HL-60 (cell line): ENCODE measurements around the gene DUSP19.

Source experiments
- DNase-seq, 2 experiments: peaks; one replicate each; pipeline ENCODE4 v3.0.0-alpha.2; 2010 to 2020; ENCODE audit warnings: low read depth in 1 of 2, low spot score in 1 of 2
- H3K27ac ChIP-seq: fragments of 250-450 bp; sonication (Bioruptor Pico); replicated peaks from 2 replicates; pipeline ENCODE4 v1.5.1; 2020; ENCODE audit warnings: mild to moderate bottlenecking, moderate library complexity
- H3K27me3 ChIP-seq: fragments of 250-450 bp; sonication (Bioruptor Pico); 2 replicates; pipeline ENCODE4 v1.5.1; 2021; ENCODE audit warnings: mild to moderate bottlenecking, moderate library complexity; ENCODE audit not compliant: insufficient read depth, poor library complexity, severe bottlenecking
- H3K4me3 ChIP-seq: replicated peaks from 2 replicates; pipeline ENCODE4 v1.5.1; 2011; ENCODE audit warnings: mild to moderate bottlenecking, control low read depth, low read length; ENCODE audit not compliant: insufficient read depth
- GABPA ChIP-seq: IDR thresholded peaks from 2 replicates; pipeline ENCODE4 v1.6.1; 2012; ENCODE audit warnings: low read depth
- POLR2AphosphoS5 ChIP-seq: IDR thresholded peaks from 2 replicates; pipeline ENCODE4 v1.6.1; 2012; ENCODE audit warnings: low read depth
- SPI1 ChIP-seq: IDR thresholded peaks from 2 replicates; pipeline ENCODE4 v1.6.1; 2012; ENCODE audit warnings: low read depth, mild to moderate bottlenecking, borderline replicate concordance
- TF ChIP-seq, protein P1 (sequence below): IDR thresholded peaks from one replicate; pipeline ENCODE4 v1.5.1; 2011; ENCODE audit warnings: low read length, control low read depth, inconsistent platforms; ENCODE audit not compliant: insufficient read depth
- TF ChIP-seq, protein P2 (sequence below): IDR thresholded peaks from 2 replicates; pipeline ENCODE4 v1.6.1; 2012; ENCODE audit warnings: low read depth; ENCODE audit not compliant: insufficient replicate concordance

DUSP19 gene

GRCh38 chr2:183123959-183124221 lies 45.3 kb downstream of the DUSP19 start:
- TF ChIP-seq SPI1 = no peak
- TF ChIP-seq GABPA = no peak
- TF ChIP-seq, protein P1, sequence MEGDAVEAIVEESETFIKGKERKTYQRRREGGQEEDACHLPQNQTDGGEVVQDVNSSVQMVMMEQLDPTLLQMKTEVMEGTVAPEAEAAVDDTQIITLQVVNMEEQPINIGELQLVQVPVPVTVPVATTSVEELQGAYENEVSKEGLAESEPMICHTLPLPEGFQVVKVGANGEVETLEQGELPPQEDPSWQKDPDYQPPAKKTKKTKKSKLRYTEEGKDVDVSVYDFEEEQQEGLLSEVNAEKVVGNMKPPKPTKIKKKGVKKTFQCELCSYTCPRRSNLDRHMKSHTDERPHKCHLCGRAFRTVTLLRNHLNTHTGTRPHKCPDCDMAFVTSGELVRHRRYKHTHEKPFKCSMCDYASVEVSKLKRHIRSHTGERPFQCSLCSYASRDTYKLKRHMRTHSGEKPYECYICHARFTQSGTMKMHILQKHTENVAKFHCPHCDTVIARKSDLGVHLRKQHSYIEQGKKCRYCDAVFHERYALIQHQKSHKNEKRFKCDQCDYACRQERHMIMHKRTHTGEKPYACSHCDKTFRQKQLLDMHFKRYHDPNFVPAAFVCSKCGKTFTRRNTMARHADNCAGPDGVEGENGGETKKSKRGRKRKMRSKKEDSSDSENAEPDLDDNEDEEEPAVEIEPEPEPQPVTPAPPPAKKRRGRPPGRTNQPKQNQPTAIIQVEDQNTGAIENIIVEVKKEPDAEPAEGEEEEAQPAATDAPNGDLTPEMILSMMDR = no peak
- no peak for DNase-seq
- peak overlapping the region; percentile 87 for H3K4me3 ChIP-seq
- H3K27ac ChIP-seq = peak overlapping the region; percentile 91
- H3K27me3 ChIP-seq = no peaks in the 10 kb centered on the region

GRCh38 chr2:183124222-183124956 lies 45.8 kb downstream of the DUSP19 start, which contains the start of gene NUP35:
Gene NUP35, plus strand, starts transcription at chr2:183124443. Its CDS starts 15 bp downstream, at chr2:183124458.
- Histone ChIP-seq H3K4me3 (peak within 1 kb of the TSS; percentile 87), H3K27me3 (no peaks in the 10 kb centered on the region), H3K27ac (peak within 1 kb of the TSS; percentile 91)
- DNase-seq = peak; percentile 84 to 86
- TF ChIP-seq GABPA (peak; percentile 92), POLR2AphosphoS5 (peak; percentile 42; the same call in 1 of the 2 replicates), SPI1 (peak; percentile 82)
- TF ChIP-seq, protein P1 = no peak
- TF ChIP-seq, protein P2, sequence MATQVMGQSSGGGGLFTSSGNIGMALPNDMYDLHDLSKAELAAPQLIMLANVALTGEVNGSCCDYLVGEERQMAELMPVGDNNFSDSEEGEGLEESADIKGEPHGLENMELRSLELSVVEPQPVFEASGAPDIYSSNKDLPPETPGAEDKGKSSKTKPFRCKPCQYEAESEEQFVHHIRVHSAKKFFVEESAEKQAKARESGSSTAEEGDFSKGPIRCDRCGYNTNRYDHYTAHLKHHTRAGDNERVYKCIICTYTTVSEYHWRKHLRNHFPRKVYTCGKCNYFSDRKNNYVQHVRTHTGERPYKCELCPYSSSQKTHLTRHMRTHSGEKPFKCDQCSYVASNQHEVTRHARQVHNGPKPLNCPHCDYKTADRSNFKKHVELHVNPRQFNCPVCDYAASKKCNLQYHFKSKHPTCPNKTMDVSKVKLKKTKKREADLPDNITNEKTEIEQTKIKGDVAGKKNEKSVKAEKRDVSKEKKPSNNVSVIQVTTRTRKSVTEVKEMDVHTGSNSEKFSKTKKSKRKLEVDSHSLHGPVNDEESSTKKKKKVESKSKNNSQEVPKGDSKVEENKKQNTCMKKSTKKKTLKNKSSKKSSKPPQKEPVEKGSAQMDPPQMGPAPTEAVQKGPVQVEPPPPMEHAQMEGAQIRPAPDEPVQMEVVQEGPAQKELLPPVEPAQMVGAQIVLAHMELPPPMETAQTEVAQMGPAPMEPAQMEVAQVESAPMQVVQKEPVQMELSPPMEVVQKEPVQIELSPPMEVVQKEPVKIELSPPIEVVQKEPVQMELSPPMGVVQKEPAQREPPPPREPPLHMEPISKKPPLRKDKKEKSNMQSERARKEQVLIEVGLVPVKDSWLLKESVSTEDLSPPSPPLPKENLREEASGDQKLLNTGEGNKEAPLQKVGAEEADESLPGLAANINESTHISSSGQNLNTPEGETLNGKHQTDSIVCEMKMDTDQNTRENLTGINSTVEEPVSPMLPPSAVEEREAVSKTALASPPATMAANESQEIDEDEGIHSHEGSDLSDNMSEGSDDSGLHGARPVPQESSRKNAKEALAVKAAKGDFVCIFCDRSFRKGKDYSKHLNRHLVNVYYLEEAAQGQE = peak; percentile 31

DNA sequence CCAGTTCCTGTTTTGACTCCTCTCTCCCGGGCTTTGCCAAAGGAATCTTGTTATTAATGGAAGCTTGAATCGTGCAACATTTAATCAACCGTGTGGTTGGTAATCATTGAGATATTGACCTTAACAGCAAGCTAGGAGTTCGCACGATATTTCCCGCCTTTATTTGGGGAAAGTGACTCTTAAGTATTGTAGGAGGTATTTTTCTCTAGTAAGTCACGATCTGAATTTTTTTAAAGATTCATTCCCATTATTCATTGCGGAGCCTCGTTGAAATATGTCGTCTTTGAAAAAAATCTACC lies 46.4 kb downstream of the DUSP19 start:
- peak overlapping the region; percentile 87 for H3K4me3 ChIP-seq
- H3K27me3 ChIP-seq = no peaks in the 10 kb centered on the region
- no peak for DNase-seq
- TF ChIP-seq, protein P1 = no peak
- TF ChIP-seq POLR2AphosphoS5 (no peak), SPI1 (no peak), GABPA (no peak)
- TF ChIP-seq, protein P2 = no peak
- H3K27ac ChIP-seq = peak overlapping the region; percentile 91
